Tibial nerve (tissue), 4 donors: ENCODE measurements around the gene LSM14B.

ENCODE experiments used
- CTCF ChIP-seq, 5 experiments: fragments of 200-600 bp in 3 of 5; fragments of 450-650 bp in 2 of 5; sonication (generic) in 3 of 5; IDR thresholded peaks; one replicate each; pipeline ENCODE4 v1.5.1; 2016 to 2019; ENCODE audit warnings: antibody characterized with exemption in 5 of 5, mild to moderate bottlenecking in 3 of 5, moderate library complexity in 2 of 5
- EP300 ChIP-seq, 2 donors: sonication (generic); formaldehyde crosslinking; IDR thresholded peaks; one replicate each; pipeline ENCODE4 v1.6.1; 2017; ENCODE audit warnings: antibody characterized with exemption in 2 of 2, mild to moderate bottlenecking in 1 of 2
- POLR2A ChIP-seq, 2 donors: fragments of 450-650 bp; IDR thresholded peaks; one replicate each; pipeline ENCODE4 v1.6.1; 2017; ENCODE audit warnings: antibody characterized with exemption in 2 of 2, mild to moderate bottlenecking in 2 of 2, moderate library complexity in 2 of 2

DNA sequence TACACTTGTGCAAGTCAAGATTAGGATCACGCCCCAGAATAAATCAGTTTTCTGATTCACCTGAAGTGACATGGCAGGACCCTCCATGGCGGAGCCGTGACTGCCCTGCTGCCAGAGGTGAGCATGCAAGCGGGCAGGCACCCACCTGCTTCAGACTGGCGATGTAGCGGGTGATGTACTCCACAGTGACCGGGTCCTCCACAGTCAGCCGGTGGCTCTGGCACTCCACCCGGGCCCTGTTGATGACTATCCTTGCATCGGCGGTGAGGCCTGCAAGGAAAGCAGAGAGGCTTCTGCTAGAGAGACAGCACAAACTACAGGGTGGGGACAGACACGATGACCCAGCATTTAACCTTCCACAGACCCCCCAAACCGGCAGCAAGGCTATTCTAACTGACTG lies 17.4 kb downstream of the LSM14B start:
- TF ChIP-seq CTCF (IDR thresholded peaks at IDR 0.05) (no peak), POLR2A (IDR thresholded peaks at IDR 0.05) (no peak), EP300 (IDR thresholded peaks at IDR 0.05) (no peak)
